HG03378 (cell line): ENCODE results near the gene THOC2.
"Not testable (repeated sequence)": the region's sequence is repeated elsewhere in the genome, so short reads cannot be mapped to it uniquely, and the experiment has no call there.

Experiments used
- ATAC-seq: cut with Tn5 transposase; IDR thresholded peaks from one replicate; pipeline ENCODE4 v1.9.1; 2021; ENCODE audit warnings: mild to moderate bottlenecking, moderate library complexity; ENCODE audit not compliant: unreplicated experiment

Gene THOC2, protein sequence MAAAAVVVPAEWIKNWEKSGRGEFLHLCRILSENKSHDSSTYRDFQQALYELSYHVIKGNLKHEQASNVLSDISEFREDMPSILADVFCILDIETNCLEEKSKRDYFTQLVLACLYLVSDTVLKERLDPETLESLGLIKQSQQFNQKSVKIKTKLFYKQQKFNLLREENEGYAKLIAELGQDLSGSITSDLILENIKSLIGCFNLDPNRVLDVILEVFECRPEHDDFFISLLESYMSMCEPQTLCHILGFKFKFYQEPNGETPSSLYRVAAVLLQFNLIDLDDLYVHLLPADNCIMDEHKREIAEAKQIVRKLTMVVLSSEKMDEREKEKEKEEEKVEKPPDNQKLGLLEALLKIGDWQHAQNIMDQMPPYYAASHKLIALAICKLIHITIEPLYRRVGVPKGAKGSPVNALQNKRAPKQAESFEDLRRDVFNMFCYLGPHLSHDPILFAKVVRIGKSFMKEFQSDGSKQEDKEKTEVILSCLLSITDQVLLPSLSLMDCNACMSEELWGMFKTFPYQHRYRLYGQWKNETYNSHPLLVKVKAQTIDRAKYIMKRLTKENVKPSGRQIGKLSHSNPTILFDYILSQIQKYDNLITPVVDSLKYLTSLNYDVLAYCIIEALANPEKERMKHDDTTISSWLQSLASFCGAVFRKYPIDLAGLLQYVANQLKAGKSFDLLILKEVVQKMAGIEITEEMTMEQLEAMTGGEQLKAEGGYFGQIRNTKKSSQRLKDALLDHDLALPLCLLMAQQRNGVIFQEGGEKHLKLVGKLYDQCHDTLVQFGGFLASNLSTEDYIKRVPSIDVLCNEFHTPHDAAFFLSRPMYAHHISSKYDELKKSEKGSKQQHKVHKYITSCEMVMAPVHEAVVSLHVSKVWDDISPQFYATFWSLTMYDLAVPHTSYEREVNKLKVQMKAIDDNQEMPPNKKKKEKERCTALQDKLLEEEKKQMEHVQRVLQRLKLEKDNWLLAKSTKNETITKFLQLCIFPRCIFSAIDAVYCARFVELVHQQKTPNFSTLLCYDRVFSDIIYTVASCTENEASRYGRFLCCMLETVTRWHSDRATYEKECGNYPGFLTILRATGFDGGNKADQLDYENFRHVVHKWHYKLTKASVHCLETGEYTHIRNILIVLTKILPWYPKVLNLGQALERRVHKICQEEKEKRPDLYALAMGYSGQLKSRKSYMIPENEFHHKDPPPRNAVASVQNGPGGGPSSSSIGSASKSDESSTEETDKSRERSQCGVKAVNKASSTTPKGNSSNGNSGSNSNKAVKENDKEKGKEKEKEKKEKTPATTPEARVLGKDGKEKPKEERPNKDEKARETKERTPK (N-terminal part only)

DNA sequence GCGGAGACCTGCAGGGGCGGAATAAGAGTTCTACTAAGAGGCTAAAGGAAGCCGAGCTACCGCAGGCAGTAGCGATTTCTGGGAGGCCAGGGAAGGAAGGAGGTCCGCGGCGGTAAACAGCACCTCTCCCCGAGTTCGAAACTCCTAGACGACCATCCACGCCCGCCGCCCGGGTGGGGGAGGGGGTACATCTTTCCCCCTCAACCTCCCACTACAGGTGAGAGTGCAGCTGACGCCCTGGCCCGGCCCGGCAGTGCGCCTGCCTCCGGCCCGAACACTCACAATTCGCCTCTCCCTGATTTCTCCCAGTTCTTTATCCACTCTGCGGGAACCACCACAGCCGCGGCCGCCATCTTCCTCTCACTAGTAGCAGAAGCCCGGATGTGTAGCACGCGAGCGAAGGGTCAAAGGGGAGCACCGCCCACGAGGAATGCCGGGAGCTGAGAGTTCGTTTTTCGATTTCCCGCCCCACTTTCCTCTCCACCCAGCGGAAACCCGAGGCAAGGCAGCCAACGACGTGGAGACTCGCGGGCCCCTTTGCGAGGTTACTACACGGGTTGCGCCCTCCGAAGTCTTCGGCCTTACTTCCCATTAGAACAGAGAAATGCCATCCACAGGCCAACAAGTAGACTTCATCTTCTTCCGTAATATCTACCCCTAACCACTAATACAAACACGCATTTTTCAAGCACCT, at the start of gene THOC2:
THOC2 (minus strand) TSS at position 383 of the 694 bp plus-strand sequence; CDS start at position 353, 30 bp downstream.
- ATAC-seq: peak; percentile 69

DNA sequence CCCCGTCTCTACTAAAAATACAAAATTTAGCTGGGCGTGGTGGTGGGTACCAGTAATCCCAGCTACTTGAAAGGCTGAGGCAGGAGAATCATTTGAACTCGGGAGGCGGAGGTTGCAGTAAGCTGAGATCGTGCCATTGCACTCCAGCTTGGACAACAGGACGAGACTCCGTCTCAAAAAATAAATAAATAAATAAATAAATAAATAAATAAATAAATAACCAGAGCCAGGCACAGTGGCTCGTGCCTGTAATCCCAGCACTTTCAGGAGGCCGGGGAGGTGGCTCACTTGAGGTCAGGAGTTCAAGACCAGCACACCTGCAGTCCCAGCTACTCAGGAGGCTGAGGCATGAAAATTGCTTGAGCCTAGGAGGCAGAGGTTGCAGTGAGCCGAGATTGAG, 48.9 kb upstream of the THOC2 start:
- ATAC-seq: not testable (repeated sequence)

DNA sequence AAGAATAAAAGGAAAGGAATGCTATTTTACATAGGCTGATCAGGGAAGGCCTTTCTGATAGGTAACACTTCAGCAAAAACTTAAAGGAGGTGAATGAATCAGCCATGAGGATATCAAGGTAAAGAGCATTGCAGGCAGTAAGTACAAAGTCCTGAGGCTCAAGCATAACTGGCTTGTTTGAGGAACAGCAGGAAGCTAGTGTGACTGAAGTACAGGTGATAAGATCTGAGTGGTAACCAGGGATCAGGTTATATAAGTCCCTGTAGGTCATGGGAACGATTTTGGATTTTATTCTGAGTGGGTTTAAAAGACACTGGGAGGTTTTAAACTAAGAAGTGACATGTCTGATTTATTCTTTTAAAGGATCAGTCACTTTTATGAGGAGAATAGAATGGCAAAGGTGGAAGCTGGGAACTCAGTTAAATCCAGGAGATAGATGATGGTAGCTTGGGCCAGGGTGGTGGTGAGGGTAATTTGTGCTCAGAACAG, 47.1 kb upstream of the THOC2 start:
- no peak for ATAC-seq

DNA sequence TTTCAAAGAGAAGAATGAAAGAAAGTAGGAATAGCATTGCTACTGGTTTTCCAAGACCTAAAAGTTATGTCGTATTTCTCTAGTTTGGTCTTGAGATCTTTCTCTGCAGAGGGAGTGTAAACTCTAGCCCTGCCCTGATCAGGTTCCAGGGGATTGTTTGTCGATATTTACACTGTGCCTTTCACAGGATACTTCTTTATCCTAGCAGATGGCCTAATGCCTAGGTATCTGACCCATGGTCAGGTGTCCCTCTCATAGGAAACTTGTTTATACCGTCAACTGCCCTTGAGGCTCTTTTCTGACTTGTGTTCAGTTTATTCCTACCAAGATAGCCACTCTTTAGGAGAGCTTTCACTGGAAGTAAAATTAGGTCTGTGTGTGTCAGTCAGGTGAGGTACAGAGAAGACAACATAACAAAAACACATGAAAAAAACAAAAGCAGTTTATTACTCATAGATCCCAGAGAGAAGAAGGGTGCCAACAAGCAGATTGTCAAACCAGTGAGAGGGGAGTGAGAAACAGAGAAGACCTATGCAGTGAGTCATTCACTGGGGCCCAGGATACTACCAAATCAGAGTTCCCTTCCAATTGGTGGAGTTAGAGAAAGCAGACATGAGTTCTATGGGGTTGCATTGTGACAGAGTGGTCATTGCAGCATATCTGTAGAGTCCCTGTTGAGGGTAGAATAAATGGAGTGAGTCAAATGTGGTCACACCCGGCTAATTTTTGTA, 40.6 kb upstream of the THOC2 start:
- no peak for ATAC-seq

DNA sequence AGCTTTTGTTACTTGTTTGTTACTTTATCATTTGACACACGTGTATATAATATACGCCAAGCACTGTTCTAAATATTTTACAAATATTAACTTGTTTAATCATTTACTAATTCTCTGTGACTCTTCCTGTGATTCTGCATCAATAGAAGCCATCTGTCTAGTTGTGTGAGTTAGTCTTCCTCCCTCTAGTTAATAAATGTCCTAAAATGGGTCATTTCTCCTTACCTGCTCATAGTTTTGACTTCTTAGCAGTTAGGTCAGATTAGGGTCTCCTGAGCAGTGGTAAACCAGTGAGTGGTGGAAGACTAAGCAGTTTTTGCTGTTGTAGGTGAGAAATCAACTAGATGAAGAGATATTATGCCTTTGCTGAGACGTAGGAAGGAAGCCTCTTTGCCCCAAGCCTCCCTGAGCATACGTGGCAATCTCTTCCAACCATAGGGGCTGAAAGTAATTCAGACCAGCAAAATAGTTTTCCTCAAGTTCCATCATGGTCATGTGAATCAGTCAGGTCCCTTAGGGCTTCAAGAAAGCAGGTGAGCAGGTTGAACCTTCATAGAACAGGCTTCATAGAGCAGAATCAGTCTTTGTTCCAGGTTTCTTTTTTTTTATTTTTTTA, 38.7 kb upstream of the THOC2 start:
- ATAC-seq: peak; percentile 93

DNA sequence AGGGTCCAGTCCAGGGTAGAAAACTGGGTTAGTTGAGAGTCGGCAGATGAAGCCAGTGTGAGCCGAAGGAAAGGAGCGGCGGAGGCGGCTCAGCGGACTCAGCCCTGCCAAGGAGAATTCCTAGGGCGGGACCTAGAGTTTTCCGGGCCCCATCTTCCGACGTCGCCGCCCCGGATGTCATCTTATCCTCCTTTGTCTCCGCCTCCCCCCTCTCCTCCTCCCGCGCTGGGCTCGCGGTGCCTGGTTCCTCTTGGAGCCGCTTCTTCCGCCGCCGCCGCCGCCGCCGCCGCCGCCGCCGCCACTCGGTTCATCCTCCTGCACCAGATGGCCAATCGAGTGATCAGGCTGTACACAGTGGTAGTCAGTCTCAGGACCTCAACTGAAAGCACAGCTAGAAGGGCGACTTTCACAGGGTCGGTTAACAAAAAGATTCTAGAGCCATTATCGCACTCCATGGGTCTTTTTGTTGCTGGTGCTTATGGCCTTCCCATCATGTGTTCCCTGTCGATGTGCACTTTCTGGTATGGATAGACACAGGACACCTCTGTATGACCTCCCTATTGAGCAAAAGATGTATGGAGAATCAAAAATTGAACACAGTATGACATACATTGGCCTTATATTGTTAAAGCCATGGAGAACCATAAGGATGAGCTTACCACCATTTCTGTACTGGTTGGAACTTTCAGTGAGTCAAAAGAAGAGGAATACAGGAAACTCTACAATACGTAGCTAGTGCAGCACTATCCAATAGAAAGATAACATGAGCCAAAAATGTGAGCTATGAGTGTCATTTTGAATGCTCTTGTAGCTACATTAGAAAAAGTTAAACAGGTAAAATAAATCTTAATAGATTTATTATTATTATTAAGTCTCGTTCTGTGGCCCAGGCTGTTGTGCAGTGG, 32.4 kb upstream of the THOC2 start:
- ATAC-seq: peak; percentile 77

DNA sequence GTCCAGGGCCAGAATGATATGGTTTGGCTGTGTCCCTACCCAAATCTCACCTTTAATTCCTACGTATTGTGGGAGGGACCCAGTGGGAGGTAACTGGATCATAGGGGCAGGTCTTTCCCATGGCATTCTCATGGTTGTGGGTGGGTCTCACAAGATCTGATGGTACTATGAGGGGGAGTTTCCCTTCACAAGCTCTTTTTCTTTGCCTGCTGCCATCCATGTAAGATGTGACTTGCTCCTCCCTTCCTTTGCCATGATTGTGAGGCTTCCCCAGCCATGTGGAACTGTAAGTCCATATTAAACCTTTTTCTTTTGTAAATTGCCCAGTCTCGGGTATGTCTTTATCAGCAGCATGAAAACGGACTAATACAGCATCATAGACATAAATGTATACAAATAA, 27.0 kb upstream of the THOC2 start:
- not testable (repeated sequence) for ATAC-seq

DNA sequence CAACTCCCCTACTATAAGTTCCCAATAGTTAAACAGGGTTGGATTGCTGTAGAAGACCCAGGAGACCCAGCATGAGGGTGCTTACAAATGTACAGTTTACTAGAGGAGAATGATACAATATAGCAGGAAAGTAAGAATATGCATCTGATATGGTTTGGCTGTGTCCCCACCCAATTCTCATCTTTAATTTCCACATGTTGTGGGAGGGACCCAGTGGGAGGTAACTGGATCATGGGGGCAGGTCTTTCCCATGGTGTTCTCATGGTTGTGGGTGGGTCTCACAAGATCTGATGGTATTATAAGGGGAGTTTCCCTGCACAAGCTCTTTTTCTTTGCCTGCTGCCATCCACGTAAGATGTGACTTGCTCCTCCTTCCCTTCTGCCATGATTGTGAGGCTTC, 24.9 kb upstream of the THOC2 start:
- ATAC-seq: not testable (repeated sequence)

DNA sequence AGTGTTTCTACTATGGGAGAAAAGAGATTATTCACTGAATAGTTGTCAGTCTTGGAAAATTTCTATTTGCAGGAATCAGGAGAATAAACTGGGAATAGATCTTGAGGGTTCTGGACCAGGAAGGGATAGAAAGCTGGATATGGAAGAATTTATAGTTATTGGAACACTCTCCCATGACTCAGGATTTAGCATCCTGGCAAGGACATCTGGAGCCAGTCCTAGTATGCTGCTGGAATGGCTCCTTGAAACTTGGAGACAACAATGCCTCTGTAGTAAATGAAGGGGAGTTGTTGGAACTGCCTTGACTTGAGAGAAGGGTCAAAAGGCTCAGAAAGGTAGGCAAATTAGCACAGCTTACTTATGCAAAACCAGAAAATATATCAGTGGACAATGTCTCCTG, 23.5 kb upstream of the THOC2 start:
- ATAC-seq: no peak

DNA sequence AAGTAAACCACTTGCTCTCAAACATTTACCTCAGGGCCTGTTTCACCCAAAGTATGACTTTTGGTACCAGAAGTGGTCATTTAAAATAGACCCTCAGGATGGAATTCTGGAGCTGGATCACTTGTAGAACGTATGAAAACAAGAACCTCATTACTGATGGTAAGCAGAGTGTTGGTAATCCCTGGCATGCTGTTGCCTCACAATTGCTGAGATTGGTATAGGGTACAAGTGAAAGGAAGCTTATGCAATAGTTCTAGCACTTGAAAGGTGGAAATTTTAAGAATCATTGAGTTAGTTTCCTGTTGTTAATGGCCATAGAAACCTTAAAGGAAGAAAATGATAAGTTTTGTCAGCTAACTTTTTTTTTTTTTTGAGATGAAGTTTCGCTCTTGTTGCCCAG, 22.3 kb upstream of the THOC2 start:
- ATAC-seq: no peak

DNA sequence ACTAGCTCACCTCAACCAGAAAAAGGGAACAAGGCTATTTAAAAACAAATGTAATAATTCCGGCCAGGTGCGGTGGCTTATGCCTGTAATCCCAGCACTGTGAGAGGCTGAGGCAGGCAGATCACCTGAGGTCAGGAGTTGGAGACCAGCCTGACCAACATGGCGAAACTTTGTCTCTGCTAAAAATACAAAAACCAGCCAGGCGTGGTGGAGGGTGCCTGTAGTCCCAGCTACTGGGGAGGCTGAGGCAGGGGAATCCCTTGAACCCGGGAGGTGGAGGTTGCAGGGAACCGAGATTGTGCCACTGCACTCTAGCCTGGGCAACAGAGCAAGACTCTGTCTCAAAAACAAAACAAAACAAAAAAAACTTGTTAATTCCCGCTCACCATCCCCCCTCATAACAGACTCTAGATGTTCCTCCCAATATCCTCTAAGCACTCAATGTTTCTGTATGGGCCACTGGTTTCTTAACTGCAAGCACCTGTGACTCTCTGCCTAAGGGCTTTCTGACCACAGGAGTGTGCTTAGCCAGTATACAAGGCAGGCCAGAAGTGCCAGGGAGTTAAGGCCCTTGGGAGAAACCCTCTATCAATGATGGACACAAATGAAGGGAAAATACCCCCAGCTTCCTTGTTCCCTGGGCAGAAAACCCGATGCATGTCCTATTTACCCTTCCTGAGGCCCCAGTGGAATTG, 21.0 kb upstream of the THOC2 start:
- ATAC-seq: no peak

DNA sequence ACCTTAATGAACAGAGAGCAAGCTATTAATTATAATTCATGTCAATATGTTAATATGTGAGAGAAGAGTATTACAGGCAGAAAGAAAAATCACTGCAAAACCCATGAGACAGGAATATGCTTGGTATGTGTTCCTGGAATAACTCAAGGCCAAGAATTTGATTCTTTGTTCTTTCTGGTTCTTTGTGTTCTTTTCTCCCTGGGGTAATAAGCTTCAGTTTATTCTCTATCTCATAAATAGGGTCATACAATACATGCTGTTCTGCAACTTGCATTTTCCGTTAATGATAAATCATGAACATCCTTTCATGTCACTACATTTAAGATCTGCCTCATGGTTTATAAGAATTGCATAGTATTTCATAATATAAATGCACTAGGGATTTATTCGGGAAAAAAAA, 16.8 kb upstream of the THOC2 start:
- ATAC-seq: no peak

DNA sequence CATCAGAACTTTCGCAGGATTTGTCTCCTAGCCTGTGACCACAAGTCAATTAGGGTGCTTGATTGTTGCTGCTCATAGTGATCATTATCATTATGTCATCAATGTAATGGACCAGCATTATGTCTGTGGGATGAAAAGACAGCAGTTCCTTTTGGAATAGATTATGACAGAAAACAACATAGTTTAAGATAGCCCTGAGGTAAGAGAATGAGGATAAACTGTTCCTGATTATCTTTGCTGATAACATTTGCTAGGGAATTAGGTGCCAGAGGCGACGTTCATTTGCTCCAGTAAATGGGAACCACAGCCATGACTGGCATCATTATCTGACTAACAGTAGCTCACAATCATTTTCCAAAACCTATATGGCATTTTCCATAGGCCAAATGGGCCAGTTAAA, 12.7 kb upstream of the THOC2 start:
- no peak for ATAC-seq

DNA sequence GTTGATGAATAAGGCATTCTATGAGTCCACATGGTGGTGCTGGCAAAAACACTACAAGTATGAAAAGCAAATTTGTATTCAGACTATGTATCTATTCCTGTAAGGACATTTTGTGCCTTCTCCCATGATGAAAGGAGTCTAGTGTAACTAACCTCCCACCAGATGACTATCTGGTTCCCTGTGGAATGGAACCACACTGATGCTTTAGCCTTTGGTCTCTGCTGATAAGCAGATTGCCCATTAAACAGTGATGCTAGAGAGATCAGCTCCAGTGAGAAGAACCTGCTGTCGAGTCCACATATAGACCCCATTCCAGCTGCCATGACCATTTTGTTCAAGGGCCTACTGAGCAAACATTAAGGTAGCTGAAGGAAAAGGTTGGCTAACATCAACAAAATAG, 10.5 kb upstream of the THOC2 start:
- no peak for ATAC-seq

DNA sequence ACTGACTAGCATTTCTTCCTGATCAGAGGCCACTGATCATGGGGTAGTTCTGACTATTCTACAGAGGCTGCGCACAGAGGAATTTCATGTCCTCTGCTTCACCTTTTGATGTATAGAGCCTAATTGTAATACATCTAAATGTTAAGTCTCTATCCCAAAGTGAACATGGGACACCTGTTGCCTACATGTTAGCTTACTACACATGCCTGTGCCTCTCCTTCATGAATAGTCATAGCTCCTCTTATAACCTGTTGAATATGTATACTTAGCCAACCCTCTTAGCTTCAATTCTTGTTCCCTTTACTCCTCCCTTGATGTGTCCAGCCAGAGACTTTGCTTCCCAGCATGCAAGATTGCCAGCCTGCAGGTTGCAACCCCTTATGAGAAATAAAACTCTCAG, 9.6 kb upstream of the THOC2 start:
- no peak for ATAC-seq

DNA sequence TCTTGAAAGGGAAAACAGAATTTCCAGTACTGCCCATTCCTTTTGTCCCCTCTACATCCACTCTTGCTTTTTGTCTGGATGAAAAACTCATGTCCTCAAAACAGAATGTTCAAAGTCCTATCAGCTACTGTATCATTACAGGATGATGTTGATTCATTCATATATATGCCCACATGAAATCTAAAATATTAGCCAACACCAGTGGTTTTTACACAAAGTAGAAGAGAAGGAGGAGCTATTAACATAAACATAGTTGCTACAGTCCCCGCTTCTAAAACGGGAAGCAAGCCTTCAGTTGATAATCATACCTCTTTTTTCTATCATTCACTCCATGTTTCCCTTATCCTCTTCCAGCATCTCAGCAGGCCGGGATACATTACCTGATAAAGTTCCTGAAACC, 7.7 kb upstream of the THOC2 start:
- ATAC-seq: no peak

DNA sequence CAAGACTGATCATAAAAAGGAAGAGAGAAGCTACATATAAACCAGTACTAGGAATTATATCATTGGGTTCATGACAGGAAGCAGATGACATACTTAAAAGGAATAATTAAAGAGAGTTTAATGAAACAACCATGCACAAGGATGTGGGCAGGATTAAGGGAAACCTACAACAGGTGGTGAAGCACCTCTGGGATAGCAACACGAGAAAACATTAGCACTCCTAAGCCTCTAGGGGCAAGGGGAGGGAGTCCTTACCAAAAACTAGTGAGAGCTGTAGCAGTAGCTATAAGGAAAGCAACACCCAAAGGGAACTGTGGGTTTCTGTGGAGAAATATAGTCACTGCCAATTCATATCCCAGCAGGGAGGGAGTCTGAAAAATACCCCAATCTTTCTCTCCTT, 7.2 kb upstream of the THOC2 start:
- ATAC-seq: no peak

DNA sequence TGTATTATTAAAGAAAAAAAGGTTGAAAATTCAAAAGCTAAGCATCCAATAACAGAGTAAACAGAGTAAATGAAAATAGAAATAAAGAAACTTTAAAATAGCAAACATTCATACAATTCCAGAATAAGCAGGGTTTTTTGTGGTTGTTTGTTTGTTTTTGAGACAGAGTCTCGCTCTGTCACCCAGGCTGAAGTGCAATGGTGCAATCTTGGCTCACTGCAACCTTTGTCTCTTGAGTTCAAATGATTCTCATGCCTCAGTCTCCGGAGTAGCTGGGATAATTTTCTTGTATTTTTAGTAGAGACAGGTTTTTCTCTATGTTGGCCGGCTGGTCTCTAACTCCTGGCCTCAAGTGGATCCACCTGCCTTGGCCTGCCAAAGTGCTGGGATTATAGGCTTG, 6.6 kb upstream of the THOC2 start:
- no peak for ATAC-seq
